WERI-Rb-1 (cell line): ENCODE results near the gene ARL11.
"Not testable (repeated sequence)": the region's sequence is repeated elsewhere in the genome, so short reads cannot be mapped to it uniquely, and the experiment has no call there.

Experiments used
- DNase-seq: peaks from one replicate; pipeline ENCODE4 v3.0.0-alpha.2; 2020
- H3K27ac ChIP-seq: fragments of 250-450 bp; sonication (Bioruptor Pico); 2 replicates; pipeline ENCODE4 v1.5.1; 2020; ENCODE audit warnings: mild to moderate bottlenecking, moderate library complexity
- H3K27me3 ChIP-seq: fragments of 250-450 bp; sonication (Bioruptor Pico); 2 replicates; pipeline ENCODE4 v1.5.1; 2021; ENCODE audit warnings: mild to moderate bottlenecking, low read depth, moderate library complexity; ENCODE audit not compliant: insufficient read depth, severe bottlenecking
- H3K36me3 ChIP-seq: fragments of 250-450 bp; sonication (Bioruptor Pico); 2 replicates; pipeline ENCODE4 v1.5.1; 2020; ENCODE audit warnings: mild to moderate bottlenecking, moderate library complexity
- H3K4me3 ChIP-seq: 2 replicates; pipeline ENCODE4 v1.5.1; 2011; ENCODE audit warnings: low read depth, mild to moderate bottlenecking, control low read depth, low read length
- H3K9me3 ChIP-seq: fragments of 250-450 bp; sonication (Bioruptor Pico); 2 replicates; pipeline ENCODE4 v1.5.1; 2021; ENCODE audit warnings: mild to moderate bottlenecking, moderate library complexity; ENCODE audit not compliant: severe bottlenecking
- CTCF ChIP-seq: IDR thresholded peaks from 2 replicates; pipeline ENCODE4 v1.5.1; 2011; ENCODE audit warnings: low read depth, mild to moderate bottlenecking, control low read depth, inconsistent platforms, low read length

The ARL11 gene

GRCh38 chr13:49586717-49587116 lies 41.6 kb upstream of the ARL11 start:
- no peak for DNase-seq
- Histone ChIP-seq H3K9me3 (no peaks in the 10 kb centered on the region), H3K36me3 (peaks cover 5% of the 10 kb centered on the region; the same call in 1 of the 2 replicates), H3K4me3 (no peak overlapping the region), H3K27me3 (no peaks in the 10 kb centered on the region), H3K27ac (no peak overlapping the region)
- TF ChIP-seq CTCF, result no peak

GRCh38 chr13:49587311-49587847 lies 40.9 kb upstream of the ARL11 start:
- no peaks in the 10 kb centered on the region for H3K27me3 ChIP-seq
- no peak for DNase-seq
- no peak for TF ChIP-seq CTCF
- peaks cover 4% of the 10 kb centered on the region; the same call in 1 of the 2 replicates for H3K36me3 ChIP-seq
- no peaks in the 10 kb centered on the region for H3K9me3 ChIP-seq
- no peak overlapping the region for H3K4me3 ChIP-seq
- H3K27ac ChIP-seq, result no peak overlapping the region

GRCh38 chr13:49590714-49591113 lies 37.6 kb upstream of the ARL11 start:
- not testable (repeated sequence) for H3K27me3 ChIP-seq, H3K9me3 ChIP-seq, DNase-seq, H3K4me3 ChIP-seq, H3K36me3 ChIP-seq, H3K27ac ChIP-seq

- not testable (repeated sequence) for H3K36me3 ChIP-seq, H3K9me3 ChIP-seq, H3K4me3 ChIP-seq, H3K27me3 ChIP-seq, DNase-seq, H3K27ac ChIP-seq
Measured at GRCh38 chr13:49593876-49594275, 34.4 kb upstream of the ARL11 start.

- Histone ChIP-seq H3K27ac (no peak overlapping the region), H3K36me3 (no peaks in the 10 kb centered on the region)
- no peak for TF ChIP-seq CTCF
Measured at GRCh38 chr13:49594576-49594975, 33.7 kb upstream of the ARL11 start.

GRCh38 chr13:49596221-49596620 lies 32.1 kb upstream of the ARL11 start:
- no peak overlapping the region for H3K4me3 ChIP-seq
- no peaks in the 10 kb centered on the region for H3K27me3 ChIP-seq
- no peak for TF ChIP-seq CTCF
- no peak overlapping the region for H3K27ac ChIP-seq
- no peaks in the 10 kb centered on the region for H3K36me3 ChIP-seq
- no peak for DNase-seq
- H3K9me3 ChIP-seq, result no peaks in the 10 kb centered on the region

More at GRCh38 chr13:49594576-49594975, 33.7 kb upstream of the ARL11 start:
- no peaks in the 10 kb centered on the region for H3K9me3 ChIP-seq
- DNase-seq, result no peak
- no peaks in the 10 kb centered on the region for H3K27me3 ChIP-seq
- H3K4me3 ChIP-seq, result no peak overlapping the region

- no peak for DNase-seq
- Histone ChIP-seq H3K36me3 (no peaks in the 10 kb centered on the region), H3K4me3 (no peak overlapping the region), H3K9me3 (no peaks in the 10 kb centered on the region), H3K27me3 (no peaks in the 10 kb centered on the region), H3K27ac (no peak overlapping the region)
- no peak for TF ChIP-seq CTCF
Measured at GRCh38 chr13:49597043-49597641, 31.2 kb upstream of the ARL11 start.
